GM12892 (cell line): Measurements from ENCODE around the gene CSRP3.
"Not testable (repeated sequence)": the region's sequence is repeated elsewhere in the genome, so short reads cannot be mapped to it uniquely, and the experiment has no call there.

Source experiments
- POLR2A ChIP-seq: IDR thresholded peaks from 2 replicates; pipeline ENCODE4 v1.6.1; 2011; ENCODE audit warnings: low read depth, low read length, control low read depth
- POLR2AphosphoS5 ChIP-seq: IDR thresholded peaks from 2 replicates; pipeline ENCODE4 v1.6.1; 2011; ENCODE audit warnings: low read depth, low read length, control low read depth

- not testable (repeated sequence) for TF ChIP-seq POLR2AphosphoS5, POLR2A
Observed at GRCh38 chr11:19136884-19137283, 64.9 kb downstream of the CSRP3 start.
